GOT3 (cell line): ENCODE measurements around the gene LTO1.

Experiments
- DNase-seq: peaks from one replicate; lab custom pipeline; 2025; ENCODE audit warnings: mixed read lengths; lab: John Stamatoyannopoulos, UW

LTO1 gene

GRCh38 chr11:69677749-69678148 lies 2.6 kb upstream of the LTO1 start:
- DNase-seq = no peak

GRCh38 chr11:69674267-69674885 lies 777 bp downstream of the LTO1 start:
- DNase-seq = no peak

- no peak for DNase-seq
Measured at GRCh38 chr11:69671734-69672465, 3.3 kb downstream of the LTO1 start.

- no peak for DNase-seq
Measured at GRCh38 chr11:69670158-69670845, 4.9 kb downstream of the LTO1 start.

- no peak for DNase-seq
Measured at GRCh38 chr11:69669486-69669885, 5.7 kb downstream of the LTO1 start.

GRCh38 chr11:69667619-69668604 lies 7.2 kb downstream of the LTO1 start:
- DNase-seq = no peak

GRCh38 chr11:69666752-69667536 lies 8.2 kb downstream of the LTO1 start:
- DNase-seq = no peak

GRCh38 chr11:69666261-69666660 lies 8.9 kb downstream of the LTO1 start:
- DNase-seq = no peak

GRCh38 chr11:69665669-69666068 lies 9.5 kb downstream of the LTO1 start:
- DNase-seq = no peak

- no peak for DNase-seq
Measured at GRCh38 chr11:69664901-69665300, 10.3 kb downstream of the LTO1 start.

GRCh38 chr11:69664103-69664775 lies 10.9 kb downstream of the LTO1 start:
- no peak for DNase-seq

- no peak for DNase-seq
Measured at GRCh38 chr11:69663326-69663725, 11.8 kb downstream of the LTO1 start.

- DNase-seq = no peak
Measured at GRCh38 chr11:69662806-69663205, 12.3 kb downstream of the LTO1 start.

GRCh38 chr11:69662021-69662698 lies 13.0 kb downstream of the LTO1 start:
- DNase-seq = no peak

GRCh38 chr11:69661413-69661715 lies 13.8 kb downstream of the LTO1 start:
- no peak for DNase-seq

GRCh38 chr11:69660001-69660500 lies 15.1 kb downstream of the LTO1 start:
- no peak for DNase-seq

GRCh38 chr11:69659591-69659990 lies 15.6 kb downstream of the LTO1 start:
- no peak for DNase-seq

GRCh38 chr11:69658626-69659450 lies 16.3 kb downstream of the LTO1 start:
- no peak for DNase-seq
